HEK293 (cell line): Measurements from ENCODE around the gene RPL29.

Experiments
- CTCF ChIA-PET: fragments of 350-600 bp; formaldehyde crosslinking; extraction: SDS; loops from one replicate; lab custom pipeline; 2021; ENCODE audit warnings: antibody characterized with exemption; lab: Yijun Ruan, JAX
- POLR2A ChIA-PET: fragments of 300-600 bp; formaldehyde crosslinking; extraction: SDS; loops from one replicate; lab custom pipeline; 2020; ENCODE audit warnings: antibody characterized with exemption, inconsistent platforms; lab: Yijun Ruan, JAX
- H3K27ac ChIP-seq: fragments of 200-500 bp; sonication (Bioruptor generic); 2 replicates; pipeline ENCODE4 v1.5.1; 2014; ENCODE audit warnings: low read depth, low read length, control low read depth, inconsistent platforms; ENCODE audit errors: extremely low read depth
- H3K36me3 ChIP-seq, 2 experiments: fragments of 200-500 bp in 1 of 2; sonication (Bioruptor generic) in 1 of 2; 1 replicate in 1 of 2; 2 replicates in 1 of 2; pipeline ENCODE4 v1.5.1; 2014 to 2017; ENCODE audit warnings: inconsistent platforms in 2 of 2, low read length in 2 of 2; ENCODE audit not compliant: control insufficient read depth in 2 of 2, insufficient read depth in 1 of 2
- H3K4me1 ChIP-seq: fragments of 200-500 bp; sonication (Bioruptor generic); 2 replicates; pipeline ENCODE4 v1.5.1; 2014; ENCODE audit warnings: mild to moderate bottlenecking, low read length, inconsistent platforms; ENCODE audit not compliant: control insufficient read depth, insufficient read depth
- H3K4me3 ChIP-seq: 2 replicates; pipeline ENCODE4 v1.5.1; 2011; ENCODE audit warnings: low read depth, mild to moderate bottlenecking, control low read depth, low read length, moderate library complexity
- H3K9me3 ChIP-seq: fragments of 200-500 bp; sonication (Bioruptor generic); 2 replicates; pipeline ENCODE4 v1.5.1; 2014; ENCODE audit warnings: low read depth, low read length, inconsistent platforms; ENCODE audit not compliant: control insufficient read depth, insufficient read depth
- GLI4 ChIP-seq: fragments of 450-650 bp; formaldehyde crosslinking; IDR thresholded peaks from 2 replicates; pipeline ENCODE4 v1.5.1; 2016; ENCODE audit warnings: missing biosample characterization, missing genetic modification characterization
- GLIS2 ChIP-seq: fragments of 450-650 bp; formaldehyde crosslinking; IDR thresholded peaks from 2 replicates; pipeline ENCODE4 v1.5.1; 2016; ENCODE audit warnings: missing biosample characterization, missing genetic modification characterization
- KLF9 ChIP-seq: fragments of 450-650 bp; formaldehyde crosslinking; IDR thresholded peaks from 2 replicates; pipeline ENCODE4 v1.5.1; 2016; ENCODE audit warnings: missing biosample characterization, missing genetic modification characterization, low read depth
- MZF1 ChIP-seq: fragments of 450-650 bp; formaldehyde crosslinking; IDR thresholded peaks from 2 replicates; pipeline ENCODE4 v1.5.1; 2017; ENCODE audit warnings: missing biosample characterization, missing genetic modification characterization, borderline replicate concordance
- PATZ1 ChIP-seq: fragments of 450-650 bp; formaldehyde crosslinking; IDR thresholded peaks from 2 replicates; pipeline ENCODE4 v1.5.1; 2016; ENCODE audit warnings: missing biosample characterization, missing genetic modification characterization
- PRDM10 ChIP-seq: fragments of 450-650 bp; formaldehyde crosslinking; IDR thresholded peaks from 2 replicates; pipeline ENCODE4 v1.5.1; 2016; ENCODE audit warnings: missing biosample characterization, missing genetic modification characterization
- RBAK ChIP-seq: fragments of 450-650 bp; formaldehyde crosslinking; IDR thresholded peaks from 2 replicates; pipeline ENCODE4 v1.5.1; 2016; ENCODE audit warnings: missing biosample characterization, missing genetic modification characterization
- YY2 ChIP-seq: fragments of 450-650 bp; formaldehyde crosslinking; IDR thresholded peaks from 2 replicates; pipeline ENCODE4 v1.5.1; 2016; ENCODE audit warnings: missing biosample characterization, missing genetic modification characterization
- ZBTB49 ChIP-seq: fragments of 450-650 bp; formaldehyde crosslinking; IDR thresholded peaks from 2 replicates; pipeline ENCODE4 v1.5.1; 2016; ENCODE audit warnings: missing biosample characterization, missing genetic modification characterization, low read depth
- ZFP69B ChIP-seq: fragments of 450-650 bp; formaldehyde crosslinking; IDR thresholded peaks from 2 replicates; pipeline ENCODE4 v1.5.1; 2016; ENCODE audit warnings: missing biosample characterization, missing genetic modification characterization
- ZNF184 ChIP-seq: fragments of 450-650 bp; IDR thresholded peaks from 2 replicates; pipeline ENCODE4 v1.5.1; 2018; ENCODE audit warnings: missing biosample characterization, mild to moderate bottlenecking, missing genetic modification characterization
- ZNF266 ChIP-seq: fragments of 450-650 bp; formaldehyde crosslinking; IDR thresholded peaks from 2 replicates; pipeline ENCODE4 v1.5.1; 2016; ENCODE audit warnings: missing biosample characterization, missing genetic modification characterization, low read depth
- ZNF302 ChIP-seq: fragments of 450-650 bp; formaldehyde crosslinking; IDR thresholded peaks from 2 replicates; pipeline ENCODE4 v1.5.1; 2016; ENCODE audit warnings: missing biosample characterization, missing genetic modification characterization, low read depth
- ZNF394 ChIP-seq: fragments of 450-650 bp; formaldehyde crosslinking; IDR thresholded peaks from 2 replicates; pipeline ENCODE4 v1.5.1; 2016; ENCODE audit warnings: missing biosample characterization, missing genetic modification characterization, mild to moderate bottlenecking, moderate library complexity, borderline replicate concordance
- ZNF501 ChIP-seq: fragments of 450-650 bp; formaldehyde crosslinking; IDR thresholded peaks from 2 replicates; pipeline ENCODE4 v1.5.1; 2016; ENCODE audit warnings: missing biosample characterization, missing genetic modification characterization
- ZNF629 ChIP-seq: fragments of 450-650 bp; formaldehyde crosslinking; IDR thresholded peaks from 2 replicates; pipeline ENCODE4 v1.5.1; 2017; ENCODE audit warnings: missing biosample characterization, missing genetic modification characterization
- ZNF658 ChIP-seq: fragments of 450-650 bp; formaldehyde crosslinking; IDR thresholded peaks from 2 replicates; pipeline ENCODE4; 2016; ENCODE audit warnings: missing biosample characterization, missing genetic modification characterization
- ZNF677 ChIP-seq: fragments of 450-650 bp; IDR thresholded peaks from 2 replicates; pipeline ENCODE4 v1.5.0; 2018; ENCODE audit warnings: missing biosample characterization, mild to moderate bottlenecking, missing genetic modification characterization, moderate library complexity
- ZNF785 ChIP-seq: fragments of 450-650 bp; formaldehyde crosslinking; IDR thresholded peaks from 2 replicates; pipeline ENCODE4 v1.5.1; 2016; ENCODE audit warnings: missing biosample characterization, missing genetic modification characterization

Gene RPL29

GRCh38 chr3:52038227-52038626 is 42.5 kb upstream of the RPL29 start:
- POLR2A ChIA-PET: interaction anchor here (0.5 kb wide), 1 partner anchor 95 kb away, joined by 4 read pairs; no protein-coding TSS in a partner anchor

More at GRCh38 chr3:52038227-52038626, 42.5 kb upstream of the RPL29 start:
- no peaks in the 10 kb centered on the region for H3K4me1 ChIP-seq
- H3K9me3 ChIP-seq: no peaks in the 10 kb centered on the region
- no peak overlapping the region for H3K27ac ChIP-seq
- no peaks in the 10 kb centered on the region for H3K36me3 ChIP-seq
- TF ChIP-seq ZFP69B (tag by site-specific recombination): no peak
- TF ChIP-seq PATZ1 (tag by site-specific recombination): no peak
- TF ChIP-seq ZNF629 (tag by site-specific recombination): no peak
- TF ChIP-seq PRDM10: no peak
- TF ChIP-seq ZNF677 (tag by site-specific recombination): no peak
- TF ChIP-seq GLI4: no peak
- no peak for TF ChIP-seq GLIS2 (tag by site-specific recombination)
- no peak for TF ChIP-seq ZNF658
- no peak for TF ChIP-seq ZNF302 (tag by site-specific recombination)
- TF ChIP-seq MZF1 (tag by site-specific recombination): no peak
- no peak for TF ChIP-seq ZNF266 (tag by site-specific recombination)
- no peak for TF ChIP-seq RBAK (tag by site-specific recombination)
- TF ChIP-seq ZNF184 (tag by site-specific recombination): no peak
- no peak for TF ChIP-seq ZNF501 (tag by site-specific recombination)
- TF ChIP-seq ZBTB49 (tag by site-specific recombination): no peak
- TF ChIP-seq ZNF394 (tag by site-specific recombination): no peak
- TF ChIP-seq ZNF785 (tag by site-specific recombination): no peak
- TF ChIP-seq KLF9: no peak
- TF ChIP-seq YY2 (tag by site-specific recombination): no peak
- CTCF ChIA-PET: interaction anchor here (1.3 kb wide), 1 partner anchor 8 kb away, joined by 3 read pairs; no protein-coding TSS in a partner anchor
- no peak overlapping the region for H3K4me3 ChIP-seq
